ENCODE results near the gene PRR7. TPM values are rescaled to one million over a fixed set of nuclear protein-coding genes. Genes with fewer than 3 reads are reported as not detected.

PRR7 gene
- total RNA-seq, 1 experiment from 2014 or later: 23.2 TPM

- intact Hi-C loops (cut with micrococcal nuclease): no loop called here
- CTCF ChIA-PET: interaction anchor here (0.5 to 5.9 kb wide), 15 partner anchors 16 to 1591 kb away, joined by 3 to 65 read pairs (median 4); partner anchors contain the start of genes F12 and PDLIM7
- POLR2A ChIA-PET: interaction anchor here (0.7 to 2.8 kb wide), 5 partner anchors 10 to 30 kb away, joined by 3 to 14 read pairs (median 5); partner anchors contain the start of gene PDLIM7
- H3K4me3 Mint-ChIP-seq (ENCODE audit: unreplicated experiment): peak overlapping the region; percentile 74
- H3K27me3 Mint-ChIP-seq (ENCODE audit: insufficient read depth, unreplicated experiment): no peaks in the 10 kb centered on the region
- H3K4me1 Mint-ChIP-seq (ENCODE audit: insufficient read depth, unreplicated experiment): peaks cover 50% of the 10 kb centered on the region
- H3K9me3 Mint-ChIP-seq (ENCODE audit: unreplicated experiment): no peaks in the 10 kb centered on the region
- no peak overlapping the region for H3K27ac Mint-ChIP-seq (ENCODE audit: low read depth, unreplicated experiment)
- no TSS peak for BruUV-seq (replicated peaks)
- peaks cover 3% of the 10 kb centered on the region for H3K36me3 Mint-ChIP-seq (ENCODE audit: insufficient read depth, unreplicated experiment)
- TF ChIP-seq CTCF (IDR thresholded peaks at IDR 0.05; ENCODE audit: unreplicated experiment): no peak
- no peak for DNase-seq (ENCODE audit: unreplicated experiment)
Observed at GRCh38 chr5:177472460-177473442, 26.1 kb downstream of the PRR7 start.

- BruUV-seq (replicated peaks): no TSS peak
- peak; percentile 56 for DNase-seq (ENCODE audit: unreplicated experiment)
- Mint-ChIP-seq H3K27me3 (ENCODE audit: insufficient read depth, unreplicated experiment) (no peaks in the 10 kb centered on the region), H3K36me3 (ENCODE audit: insufficient read depth, unreplicated experiment) (peaks cover under 1% of the 10 kb centered on the region), H3K27ac (ENCODE audit: low read depth, unreplicated experiment) (no peak within 1 kb of the TSS), H3K4me3 (ENCODE audit: unreplicated experiment) (peak within 1 kb of the TSS; percentile 74), H3K9me3 (ENCODE audit: unreplicated experiment) (no peaks in the 10 kb centered on the region), H3K4me1 (ENCODE audit: insufficient read depth, unreplicated experiment) (peaks cover 55% of the 10 kb centered on the region)
- TF ChIP-seq CTCF (IDR thresholded peaks at IDR 0.05; ENCODE audit: unreplicated experiment): no peak
- intact Hi-C loops (cut with micrococcal nuclease): no loop called here
- ChIA-PET POLR2A (interaction anchor here (0.8 to 1.2 kb wide), 3 partner anchors 11 to 29 kb away, joined by 3 to 6 read pairs (median 5); no protein-coding TSS in a partner anchor), CTCF (interaction anchor here (0.6 to 5.9 kb wide), 8 partner anchors 17 to 725 kb away, joined by 3 to 65 read pairs (median 5); partner anchors contain the start of gene PDLIM7)
Observed at GRCh38 chr5:177473443-177474001, 26.9 kb downstream of the PRR7 start, which contains the start of gene DBN1. DBN1 (minus strand) TSS chr5:177473634; CDS start chr5:177473521, 113 bp downstream.

- H3K27me3 Mint-ChIP-seq (ENCODE audit: insufficient read depth, unreplicated experiment): no peaks in the 10 kb centered on the region
- BruUV-seq (replicated peaks): no TSS peak
- H3K9me3 Mint-ChIP-seq (ENCODE audit: unreplicated experiment): no peaks in the 10 kb centered on the region
- TF ChIP-seq CTCF (IDR thresholded peaks at IDR 0.05; ENCODE audit: unreplicated experiment): no peak
- intact Hi-C loops (cut with micrococcal nuclease): no loop called here
- peaks cover 5% of the 10 kb centered on the region for H3K36me3 Mint-ChIP-seq (ENCODE audit: insufficient read depth, unreplicated experiment)
- CTCF ChIA-PET: interaction anchor here (0.6 to 0.9 kb wide), 3 partner anchors 17 to 27 kb away, joined by 3 to 7 read pairs (median 5); no protein-coding TSS in a partner anchor
- POLR2A ChIA-PET: no interaction called here
- peak overlapping the region; percentile 74 for H3K4me3 Mint-ChIP-seq (ENCODE audit: unreplicated experiment)
- H3K27ac Mint-ChIP-seq (ENCODE audit: low read depth, unreplicated experiment): no peak overlapping the region
- no peak for DNase-seq (ENCODE audit: unreplicated experiment)
- H3K4me1 Mint-ChIP-seq (ENCODE audit: insufficient read depth, unreplicated experiment): peaks cover 55% of the 10 kb centered on the region
Observed at GRCh38 chr5:177474002-177474476, 27.4 kb downstream of the PRR7 start.
